ENCODE data around the gene CAPN5. TPM values are rescaled to one million over a fixed set of nuclear protein-coding genes. Genes with fewer than 3 reads are reported as not detected.
"Not testable (repeated sequence)": the region's sequence is repeated elsewhere in the genome, so short reads cannot be mapped to it uniquely, and the experiment has no call there.

The CAPN5 gene
- total RNA-seq, 1 donor from 2014 or later: 4.7 TPM

GRCh38 chr11:77042111-77042726 lies 24.6 kb upstream of the CAPN5 start:
- DNase-seq (ENCODE audit: low read depth): no peak

GRCh38 chr11:77044356-77044755 lies 22.4 kb upstream of the CAPN5 start:
- peak; percentile 66 for DNase-seq (ENCODE audit: low read depth)

DNA sequence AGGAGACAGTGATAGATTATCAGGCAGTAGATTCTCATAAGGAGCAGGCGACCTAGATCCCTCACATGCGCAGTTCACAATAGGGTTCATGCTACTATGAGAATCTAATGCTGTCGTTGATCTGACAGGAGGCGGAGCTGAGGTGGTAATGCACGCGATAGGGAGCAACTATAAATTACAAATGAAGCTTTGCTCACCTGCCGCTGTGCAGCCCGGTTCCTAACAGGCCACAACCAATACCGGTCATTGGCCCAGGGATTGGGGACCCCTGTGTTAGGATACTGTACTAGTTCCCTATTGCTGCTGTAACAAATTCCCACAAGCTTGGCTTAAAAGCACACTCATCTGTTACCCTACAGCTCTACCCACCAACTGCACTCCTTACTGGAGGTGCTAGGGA lies 21.9 kb upstream of the CAPN5 start:
- no peak for DNase-seq (ENCODE audit: low read depth)

- DNase-seq (ENCODE audit: low read depth): no peak
Observed at GRCh38 chr11:77046060-77046501, 20.7 kb upstream of the CAPN5 start.

GRCh38 chr11:77047007-77047927 lies 19.5 kb upstream of the CAPN5 start:
- peak; percentile 94 for DNase-seq (ENCODE audit: low read depth)

DNA sequence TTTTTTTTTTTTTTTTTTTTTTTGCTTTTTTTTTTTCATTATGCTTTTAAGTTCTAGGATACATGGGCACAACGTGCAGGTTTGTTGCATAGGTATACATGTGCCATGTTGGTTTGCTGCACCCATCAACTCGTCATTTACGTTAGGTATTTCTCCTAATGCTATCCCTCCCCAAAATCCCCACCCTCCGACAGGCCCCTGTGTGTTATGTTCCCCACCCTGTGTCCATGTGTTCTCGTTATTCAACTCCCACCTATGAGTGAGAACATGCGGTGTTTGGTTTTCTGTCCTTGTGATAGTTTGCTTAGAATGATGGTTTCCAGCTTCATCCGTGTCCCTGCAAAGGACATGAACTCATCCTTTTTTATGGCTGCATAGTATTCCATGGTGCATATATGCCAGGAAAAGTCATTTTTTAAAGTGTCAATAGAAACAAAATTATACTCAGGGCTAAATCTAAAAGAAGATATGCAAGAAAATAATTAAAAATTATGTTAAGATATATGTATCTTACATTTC lies 18.8 kb upstream of the CAPN5 start:
- not testable (repeated sequence) for DNase-seq (ENCODE audit: low read depth)

DNA sequence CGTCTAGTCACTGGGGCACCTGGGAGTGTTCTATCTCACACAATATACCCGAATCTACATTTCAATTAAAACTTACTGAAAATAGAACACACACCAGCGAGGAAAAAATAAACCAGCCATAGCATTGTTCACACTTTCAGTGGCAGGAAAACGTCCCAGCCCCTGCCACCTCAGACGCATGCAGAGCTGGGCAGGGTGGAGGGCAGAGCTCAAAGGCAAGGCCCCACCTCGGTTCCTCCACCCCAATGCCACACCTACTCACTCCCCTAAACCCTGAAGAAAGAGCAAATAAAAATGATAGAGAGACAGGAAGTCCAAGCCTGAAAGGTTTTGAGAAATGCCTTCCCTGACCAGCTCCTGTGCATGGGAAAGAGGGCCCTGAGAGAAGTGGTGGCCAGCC lies 17.7 kb upstream of the CAPN5 start:
- DNase-seq (ENCODE audit: low read depth): no peak

DNA sequence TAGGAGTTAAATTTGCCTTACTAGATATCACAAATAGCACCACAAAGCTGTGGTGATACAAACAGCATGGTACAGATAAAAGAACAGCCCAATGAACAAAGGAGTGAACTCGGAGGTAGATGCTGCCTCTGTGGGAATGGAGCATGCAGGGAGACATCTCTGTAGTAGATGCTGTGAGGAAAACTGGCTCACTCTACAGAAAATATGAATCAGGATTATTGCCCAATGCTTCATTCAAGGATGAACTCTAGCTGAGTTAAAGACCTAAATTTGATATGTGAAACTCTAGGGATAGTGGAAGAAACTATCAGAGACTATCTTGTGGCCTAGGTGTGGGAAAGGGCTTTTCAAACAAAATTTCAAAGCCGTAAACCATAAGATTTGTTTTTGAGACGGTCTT lies 15.3 kb upstream of the CAPN5 start:
- no peak for DNase-seq (ENCODE audit: low read depth)

GRCh38 chr11:77052518-77052917 lies 14.3 kb upstream of the CAPN5 start:
- DNase-seq (ENCODE audit: low read depth): no peak

DNA sequence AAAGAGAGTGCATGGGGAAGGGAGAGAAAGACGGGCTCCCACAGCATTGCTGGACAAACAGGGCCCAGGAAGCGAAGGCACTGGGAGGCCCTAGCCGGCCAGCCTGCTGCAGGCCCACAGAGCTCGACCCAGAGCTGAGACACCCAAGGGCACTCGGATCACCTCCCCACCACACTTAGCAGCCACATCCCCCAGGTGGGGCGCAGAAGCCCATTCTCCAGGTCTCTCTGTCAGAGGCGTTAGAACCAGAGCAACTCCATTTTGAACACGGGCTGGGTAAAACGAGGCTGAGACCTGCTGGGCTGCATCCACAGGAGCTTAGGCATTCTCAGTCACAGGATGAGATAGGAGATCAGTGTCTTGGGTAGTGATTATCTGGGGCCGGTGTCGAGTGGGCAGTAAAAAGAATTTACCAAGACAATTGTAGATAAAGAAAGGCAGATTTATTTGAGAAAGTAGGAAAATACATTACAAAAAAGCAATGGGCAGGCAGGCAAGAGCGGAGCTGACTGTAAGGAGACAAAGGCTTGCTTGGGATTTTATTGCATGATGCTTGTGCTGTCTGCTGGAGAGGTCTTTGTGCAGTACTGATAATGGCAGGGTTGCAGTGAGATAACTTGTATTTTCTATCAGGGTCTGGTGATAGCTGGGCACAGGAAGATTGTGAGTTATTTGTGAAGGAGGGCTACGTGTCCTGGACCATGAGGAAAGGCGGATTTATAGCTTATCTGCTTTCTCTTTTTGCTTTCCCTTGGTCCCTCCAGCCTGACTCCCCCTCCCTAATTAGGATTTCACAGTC lies 13.4 kb upstream of the CAPN5 start:
- DNase-seq (ENCODE audit: low read depth): no peak

GRCh38 chr11:77054084-77054483 lies 12.7 kb upstream of the CAPN5 start:
- DNase-seq (ENCODE audit: low read depth): no peak

DNA sequence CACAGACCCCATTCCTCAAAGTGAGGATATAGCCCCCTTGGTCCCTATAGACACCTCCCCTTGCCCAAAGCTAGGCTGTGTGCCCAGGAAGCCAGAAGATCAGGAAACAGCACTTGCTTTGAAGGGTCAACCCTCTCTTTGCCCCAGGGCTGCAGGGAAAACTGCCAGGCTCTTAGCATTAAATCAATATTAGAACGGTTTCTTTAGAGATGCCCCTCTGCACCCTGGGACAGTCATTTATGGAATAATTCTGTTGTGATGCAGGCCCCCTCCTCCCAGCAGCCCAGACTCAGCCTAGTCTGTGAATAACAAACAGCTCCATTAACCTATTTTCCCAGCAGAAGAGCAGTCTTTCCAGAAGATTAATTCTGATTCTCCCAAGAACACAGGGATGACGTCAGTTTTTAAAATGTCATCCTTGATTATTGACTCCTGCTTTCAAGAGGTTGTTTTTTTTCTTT lies 11.6 kb upstream of the CAPN5 start:
- no peak for DNase-seq (ENCODE audit: low read depth)

GRCh38 chr11:77055913-77056312 lies 10.9 kb upstream of the CAPN5 start:
- DNase-seq (ENCODE audit: low read depth): no peak

GRCh38 chr11:77056814-77057402 lies 9.9 kb upstream of the CAPN5 start:
- no peak for DNase-seq (ENCODE audit: low read depth)

DNA sequence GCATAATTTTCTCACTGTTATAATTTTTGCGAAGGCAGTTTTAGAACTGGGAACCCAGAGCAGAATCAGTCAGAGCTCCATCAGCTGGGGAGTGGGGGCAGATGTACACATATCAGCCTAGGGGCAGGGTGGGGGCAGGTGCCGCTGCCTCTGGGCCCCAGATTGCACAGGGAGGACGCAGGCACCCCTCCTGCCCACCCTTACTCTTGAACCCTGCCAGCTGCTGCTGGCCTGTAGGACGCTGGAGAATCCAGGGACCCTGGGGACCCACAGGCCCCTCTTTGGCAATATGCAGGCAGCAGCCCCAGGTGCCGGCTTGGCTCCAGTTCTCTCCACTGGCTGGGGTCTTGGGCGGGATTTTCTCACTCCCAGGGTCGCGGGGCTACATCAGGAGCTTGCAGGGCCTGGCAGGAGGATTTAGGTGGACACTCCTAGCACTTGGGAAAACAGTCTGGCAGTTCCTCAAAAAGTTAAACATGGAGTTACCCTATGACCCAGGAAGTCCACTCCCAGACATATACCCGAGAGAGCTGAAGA lies 8.8 kb upstream of the CAPN5 start:
- DNase-seq (ENCODE audit: low read depth): no peak

DNA sequence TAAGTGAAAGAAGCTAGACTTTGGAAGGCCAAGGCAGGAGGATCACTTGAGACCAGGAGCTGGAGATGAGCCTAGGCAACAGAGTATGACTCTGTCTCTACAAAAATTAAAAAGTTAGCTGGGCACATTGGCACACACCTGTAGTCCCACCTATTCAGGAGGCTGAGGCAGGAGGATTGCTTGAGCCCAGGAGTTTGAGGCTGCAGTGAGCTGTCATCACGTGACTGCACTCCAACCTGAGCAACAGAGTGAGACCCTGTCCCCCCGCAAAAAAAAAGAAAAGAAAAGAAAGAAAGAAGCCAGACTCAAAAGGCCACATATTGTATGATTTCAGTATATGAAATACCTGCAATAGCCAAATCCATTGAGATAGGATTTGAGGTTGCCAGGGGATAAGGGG lies 7.9 kb upstream of the CAPN5 start:
- no peak for DNase-seq (ENCODE audit: low read depth)

DNA sequence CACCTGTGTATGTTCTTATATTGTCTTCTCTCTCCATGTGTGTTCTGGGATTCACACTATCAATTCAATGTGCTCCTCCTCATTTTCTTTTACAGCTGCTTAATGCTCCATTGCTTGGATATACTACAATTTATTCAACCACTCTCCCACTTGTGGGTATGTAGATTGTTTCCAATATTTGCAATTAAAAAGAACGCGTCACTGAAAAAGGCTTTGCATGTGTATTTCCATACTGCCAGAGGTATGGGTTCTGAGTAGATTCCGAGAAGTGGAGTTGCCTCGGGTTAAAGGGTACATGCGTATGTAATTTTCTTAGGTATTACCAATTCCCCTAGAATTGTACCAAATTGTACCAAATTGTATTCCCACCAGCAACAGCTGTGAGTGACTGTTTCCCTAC lies 7.0 kb upstream of the CAPN5 start:
- DNase-seq (ENCODE audit: low read depth): no peak

GRCh38 chr11:77060234-77060633 lies 6.5 kb upstream of the CAPN5 start:
- DNase-seq (ENCODE audit: low read depth): no peak

- DNase-seq (ENCODE audit: low read depth): not testable (repeated sequence)
Observed at GRCh38 chr11:77061258-77061657, 5.5 kb upstream of the CAPN5 start.

DNA sequence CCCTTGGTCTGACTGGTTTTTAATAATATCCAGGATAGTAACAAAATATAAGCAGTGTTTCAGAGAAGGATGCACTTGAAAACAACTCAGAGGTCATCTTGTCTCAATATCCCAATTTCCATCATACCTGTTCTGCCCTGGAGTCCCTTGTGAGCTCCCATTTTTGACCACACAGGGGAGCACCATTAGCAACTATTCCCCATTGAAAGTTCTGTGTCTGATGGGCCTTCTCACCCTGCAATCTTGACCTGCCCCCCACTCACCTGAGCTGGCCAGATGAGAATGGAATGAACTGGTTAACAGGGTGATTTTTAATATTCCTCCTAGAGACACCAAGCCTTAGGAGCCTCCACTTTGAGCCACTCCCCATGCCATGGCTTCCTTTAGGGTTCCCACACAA lies 3.8 kb upstream of the CAPN5 start:
- no peak for DNase-seq (ENCODE audit: low read depth)

GRCh38 chr11:77063407-77063806 lies 3.4 kb upstream of the CAPN5 start:
- DNase-seq (ENCODE audit: low read depth): no peak

Measured in myocyte (in vitro differentiated cells).